Lower leg skin (tissue), 3 donors: ENCODE data around the gene TMC4.

ENCODE experiments used
- POLR2A ChIP-seq, 2 donors: fragments of 450-650 bp; IDR thresholded peaks; one replicate each; pipeline ENCODE4 v1.6.1; 2016 to 2017; ENCODE audit warnings: antibody characterized with exemption in 2 of 2, mild to moderate bottlenecking in 1 of 2, moderate library complexity in 1 of 2
- TF ChIP-seq, protein P1 (sequence below), 3 donors: fragments of 450-650 bp; IDR thresholded peaks; one replicate each; pipeline ENCODE4 v1.5.1; 2016; ENCODE audit warnings: antibody characterized with exemption in 3 of 3, mild to moderate bottlenecking in 3 of 3, moderate library complexity in 2 of 3

- TF ChIP-seq, protein P1, sequence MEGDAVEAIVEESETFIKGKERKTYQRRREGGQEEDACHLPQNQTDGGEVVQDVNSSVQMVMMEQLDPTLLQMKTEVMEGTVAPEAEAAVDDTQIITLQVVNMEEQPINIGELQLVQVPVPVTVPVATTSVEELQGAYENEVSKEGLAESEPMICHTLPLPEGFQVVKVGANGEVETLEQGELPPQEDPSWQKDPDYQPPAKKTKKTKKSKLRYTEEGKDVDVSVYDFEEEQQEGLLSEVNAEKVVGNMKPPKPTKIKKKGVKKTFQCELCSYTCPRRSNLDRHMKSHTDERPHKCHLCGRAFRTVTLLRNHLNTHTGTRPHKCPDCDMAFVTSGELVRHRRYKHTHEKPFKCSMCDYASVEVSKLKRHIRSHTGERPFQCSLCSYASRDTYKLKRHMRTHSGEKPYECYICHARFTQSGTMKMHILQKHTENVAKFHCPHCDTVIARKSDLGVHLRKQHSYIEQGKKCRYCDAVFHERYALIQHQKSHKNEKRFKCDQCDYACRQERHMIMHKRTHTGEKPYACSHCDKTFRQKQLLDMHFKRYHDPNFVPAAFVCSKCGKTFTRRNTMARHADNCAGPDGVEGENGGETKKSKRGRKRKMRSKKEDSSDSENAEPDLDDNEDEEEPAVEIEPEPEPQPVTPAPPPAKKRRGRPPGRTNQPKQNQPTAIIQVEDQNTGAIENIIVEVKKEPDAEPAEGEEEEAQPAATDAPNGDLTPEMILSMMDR (IDR thresholded peaks at IDR 0.05) = no peak
- no peak for TF ChIP-seq POLR2A (IDR thresholded peaks at IDR 0.05)
Observed at GRCh38 chr19:54145541-54146158, 27.3 kb downstream of the TMC4 start.
